NK-92 (cell line): ENCODE measurements around the gene DNAJB6.

ENCODE experiments used
- DNase-seq: peaks from one replicate; lab custom pipeline; 2025; ENCODE audit not compliant: unreplicated experiment; lab: John Stamatoyannopoulos, UW

Gene DNAJB6

GRCh38 chr7:157394246-157395191, 57.7 kb downstream of the DNAJB6 start:
- DNase-seq, result no peak

DNA sequence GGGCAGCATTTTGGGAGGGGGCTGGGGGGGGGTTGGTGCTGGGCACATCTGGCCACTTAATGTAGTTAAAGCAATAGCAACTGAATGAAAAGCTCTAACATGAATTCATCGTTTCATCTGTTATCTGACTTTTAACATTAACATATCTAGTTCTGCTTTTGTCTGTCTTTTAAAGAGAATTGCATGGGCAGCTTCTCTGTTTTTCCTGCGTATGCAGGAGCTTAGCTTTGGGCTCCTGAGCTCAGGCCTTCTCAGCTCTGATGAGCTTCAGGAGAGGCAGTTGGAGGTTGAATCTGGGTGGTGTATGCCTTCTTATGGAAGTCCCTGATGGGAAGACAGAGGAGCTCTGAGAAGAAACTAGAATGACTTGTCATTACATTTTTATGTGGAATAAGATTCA, 58.4 kb downstream of the DNAJB6 start:
- DNase-seq, result no peak

GRCh38 chr7:157396316-157397035, 59.7 kb downstream of the DNAJB6 start:
- DNase-seq, result no peak

DNA sequence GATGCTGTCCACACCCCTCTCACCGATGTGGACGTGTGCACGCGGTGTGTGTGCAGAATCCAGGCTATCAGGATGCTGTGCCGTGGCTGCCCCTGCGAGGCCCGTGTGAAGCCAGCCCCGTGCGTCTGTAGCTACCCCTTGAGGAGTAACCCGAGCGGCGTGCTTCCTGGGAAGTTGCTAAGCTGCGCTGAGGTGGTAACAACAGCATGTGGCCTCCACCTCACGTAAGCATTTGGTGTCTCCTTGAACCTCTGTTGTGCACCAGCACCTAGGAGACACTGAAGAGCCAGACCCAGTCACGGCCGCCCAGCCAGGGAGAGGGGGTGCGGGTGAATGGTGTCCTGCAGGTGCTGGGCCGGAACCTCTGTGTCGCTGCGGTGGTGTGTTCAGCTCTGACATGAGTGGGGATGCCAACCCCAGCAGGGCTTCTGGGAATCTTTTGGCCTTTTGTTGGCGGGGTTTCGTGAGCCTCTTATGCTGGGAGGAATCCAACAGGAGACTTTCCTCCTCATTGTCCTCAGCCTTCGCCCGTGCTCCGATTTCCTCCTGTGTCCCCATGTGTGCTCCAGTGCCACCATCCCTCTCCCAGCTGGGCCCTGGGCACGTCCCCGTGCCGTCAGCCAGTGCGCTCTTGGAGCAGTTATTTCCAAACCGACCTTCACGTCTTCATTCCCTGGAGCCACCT, 60.4 kb downstream of the DNAJB6 start:
- no peak for DNase-seq

DNA sequence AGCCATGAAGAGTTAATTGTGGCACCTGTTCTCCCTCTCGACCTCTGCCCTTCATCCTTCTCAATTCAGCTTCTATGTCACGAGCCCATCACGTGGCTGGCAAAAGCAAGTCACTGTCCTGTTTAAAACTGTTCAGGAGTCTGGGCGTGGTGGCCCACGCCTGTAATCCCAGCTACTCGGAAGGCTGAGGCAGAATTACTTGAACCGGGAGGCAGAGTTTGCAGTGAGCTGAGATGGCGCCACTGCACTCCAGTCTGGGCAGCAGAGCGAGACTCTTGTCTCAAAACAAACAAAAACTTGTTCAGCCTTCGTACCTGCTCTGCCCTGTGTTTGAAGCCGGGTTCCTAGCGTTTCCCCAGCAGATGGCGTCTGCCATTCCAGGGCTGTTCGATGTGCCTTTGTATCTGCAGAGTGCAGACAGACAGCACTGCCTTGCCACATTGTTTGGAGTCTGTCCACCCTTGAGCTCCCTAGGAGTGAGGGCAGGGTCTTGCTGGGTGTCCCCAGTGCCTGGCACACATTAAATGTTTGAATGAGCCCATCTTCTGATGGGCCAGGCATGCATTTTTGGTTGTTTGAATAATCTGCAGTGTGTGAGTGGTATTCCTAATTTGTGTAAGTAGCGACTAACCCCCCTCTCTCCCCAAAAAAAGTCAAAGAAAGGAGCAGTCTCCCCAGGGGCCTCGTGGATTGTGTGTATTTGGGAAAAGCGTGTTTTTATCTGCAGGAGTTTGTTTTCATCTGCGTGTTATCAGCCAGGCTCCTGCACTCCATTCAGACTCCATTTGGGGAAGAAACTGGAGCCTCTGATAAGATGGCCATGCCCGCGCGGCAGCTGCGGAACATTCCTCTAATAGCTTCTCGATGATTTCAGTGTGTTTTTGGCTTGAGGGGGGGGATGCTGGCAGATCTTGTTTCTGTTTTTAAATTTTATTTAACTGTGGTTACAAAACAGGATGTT, 61.2 kb downstream of the DNAJB6 start:
- no peak for DNase-seq

DNA sequence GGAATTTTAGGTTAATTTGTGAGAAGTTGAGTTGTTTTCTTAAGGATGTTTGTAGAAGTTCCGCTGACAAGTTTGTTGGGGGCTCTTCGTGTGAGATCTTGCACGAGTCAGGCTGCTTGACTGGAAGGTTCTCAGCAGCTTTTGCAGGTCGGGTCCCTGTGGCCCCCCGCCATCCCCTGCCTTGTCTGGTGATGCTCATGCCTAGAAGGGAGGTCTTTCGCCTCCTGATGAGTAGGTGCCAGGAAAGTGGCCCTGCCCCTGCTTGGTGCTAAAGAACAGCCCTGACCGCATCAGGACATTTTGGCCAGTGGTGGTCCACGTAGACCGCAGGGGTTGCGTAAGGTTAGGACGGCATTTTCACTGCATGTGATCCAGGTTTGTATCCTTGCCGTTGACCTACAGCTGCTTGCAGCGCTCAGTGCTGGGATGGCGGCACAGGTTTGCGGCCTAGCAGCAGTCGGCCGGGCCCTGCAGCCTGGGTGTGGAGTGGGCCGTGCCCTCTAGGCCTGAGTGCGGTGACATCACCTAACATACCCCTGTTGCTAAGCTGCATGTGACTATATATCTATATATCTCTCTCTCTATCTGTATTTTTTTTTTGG, 62.4 kb downstream of the DNAJB6 start:
- DNase-seq, result no peak

- no peak for DNase-seq
Observed at GRCh38 chr7:157400171-157400860, 63.5 kb downstream of the DNAJB6 start.

DNA sequence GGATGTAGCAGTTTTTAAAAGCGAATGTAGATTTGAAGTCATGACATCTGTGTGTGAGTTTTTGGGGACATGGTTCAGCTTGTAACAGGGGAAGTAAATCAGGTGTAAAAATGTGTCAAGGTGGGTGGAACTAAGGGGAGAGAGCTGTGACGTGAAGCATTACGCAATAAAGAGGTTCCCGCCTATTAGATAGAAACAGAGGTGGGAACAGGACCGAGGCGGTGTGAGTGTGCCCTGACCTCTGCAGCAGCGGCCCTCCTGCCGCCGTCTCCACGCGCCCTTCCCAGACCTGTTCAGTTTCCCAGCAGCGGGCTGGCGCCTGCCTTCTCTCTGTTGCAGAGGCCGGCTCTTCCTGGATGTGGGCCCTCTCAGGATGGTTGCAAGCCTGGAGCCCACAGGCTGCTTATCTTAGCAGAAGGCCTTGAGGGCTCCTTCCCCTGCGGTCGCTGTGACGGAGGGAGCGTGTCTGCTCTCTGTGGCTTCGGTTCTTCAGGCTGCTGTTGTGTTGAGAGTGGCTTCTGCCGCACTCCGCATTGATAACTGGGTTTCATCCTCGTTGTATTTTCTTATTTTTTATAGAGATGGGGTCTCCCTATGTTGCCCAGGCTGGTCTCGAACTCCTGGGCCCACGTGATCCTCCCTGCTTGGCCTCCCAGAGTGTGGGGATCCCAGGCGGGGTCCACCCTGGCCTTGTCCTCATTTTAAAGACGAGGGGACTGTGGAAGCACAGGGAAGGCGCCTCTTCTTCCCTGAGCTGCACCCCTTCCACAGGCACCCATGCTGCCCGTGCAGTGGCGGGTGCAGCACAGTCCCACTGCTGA, 65.0 kb downstream of the DNAJB6 start:
- no peak for DNase-seq

DNA sequence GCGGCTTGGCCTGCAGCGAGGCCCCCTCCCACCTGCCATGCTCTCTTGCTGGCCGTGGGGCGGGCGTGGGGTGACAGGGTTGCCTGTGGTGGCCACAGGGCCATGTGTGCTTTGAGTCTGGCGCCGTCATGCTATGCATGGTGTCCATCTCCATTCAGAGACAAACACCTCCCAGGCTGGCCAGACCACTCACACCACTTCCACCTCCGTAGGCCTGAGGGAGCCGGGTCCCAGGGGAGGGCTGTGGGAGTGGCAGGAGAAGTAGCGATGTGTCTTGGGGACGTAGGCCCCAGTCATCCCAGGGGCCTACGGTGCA, 65.5 kb downstream of the DNAJB6 start:
- DNase-seq, result no peak

GRCh38 chr7:157402911-157403534, 66.2 kb downstream of the DNAJB6 start:
- no peak for DNase-seq

GRCh38 chr7:157403646-157404401, 67.0 kb downstream of the DNAJB6 start:
- DNase-seq, result no peak

GRCh38 chr7:157404845-157405481, 68.2 kb downstream of the DNAJB6 start:
- no peak for DNase-seq

DNA sequence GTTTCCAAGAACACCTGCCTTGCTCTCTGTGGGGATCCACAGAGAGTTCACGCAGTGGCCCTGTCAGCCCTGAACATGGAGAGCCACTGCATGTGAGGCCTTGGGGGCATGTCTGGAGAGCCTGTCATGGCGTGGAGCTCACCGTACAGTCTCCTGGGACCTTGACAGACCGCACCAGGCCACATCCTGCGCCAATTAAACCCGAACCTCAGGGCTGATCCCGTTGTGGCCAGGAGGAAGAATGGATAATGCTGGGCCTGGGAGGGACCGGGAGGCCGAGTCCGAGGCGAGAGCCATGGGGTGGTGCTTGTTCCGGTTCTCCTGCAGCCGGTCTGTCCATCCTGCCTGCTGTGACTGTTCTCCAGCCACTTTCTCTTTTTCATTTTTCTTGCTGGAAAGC, 68.7 kb downstream of the DNAJB6 start:
- DNase-seq, result no peak

DNA sequence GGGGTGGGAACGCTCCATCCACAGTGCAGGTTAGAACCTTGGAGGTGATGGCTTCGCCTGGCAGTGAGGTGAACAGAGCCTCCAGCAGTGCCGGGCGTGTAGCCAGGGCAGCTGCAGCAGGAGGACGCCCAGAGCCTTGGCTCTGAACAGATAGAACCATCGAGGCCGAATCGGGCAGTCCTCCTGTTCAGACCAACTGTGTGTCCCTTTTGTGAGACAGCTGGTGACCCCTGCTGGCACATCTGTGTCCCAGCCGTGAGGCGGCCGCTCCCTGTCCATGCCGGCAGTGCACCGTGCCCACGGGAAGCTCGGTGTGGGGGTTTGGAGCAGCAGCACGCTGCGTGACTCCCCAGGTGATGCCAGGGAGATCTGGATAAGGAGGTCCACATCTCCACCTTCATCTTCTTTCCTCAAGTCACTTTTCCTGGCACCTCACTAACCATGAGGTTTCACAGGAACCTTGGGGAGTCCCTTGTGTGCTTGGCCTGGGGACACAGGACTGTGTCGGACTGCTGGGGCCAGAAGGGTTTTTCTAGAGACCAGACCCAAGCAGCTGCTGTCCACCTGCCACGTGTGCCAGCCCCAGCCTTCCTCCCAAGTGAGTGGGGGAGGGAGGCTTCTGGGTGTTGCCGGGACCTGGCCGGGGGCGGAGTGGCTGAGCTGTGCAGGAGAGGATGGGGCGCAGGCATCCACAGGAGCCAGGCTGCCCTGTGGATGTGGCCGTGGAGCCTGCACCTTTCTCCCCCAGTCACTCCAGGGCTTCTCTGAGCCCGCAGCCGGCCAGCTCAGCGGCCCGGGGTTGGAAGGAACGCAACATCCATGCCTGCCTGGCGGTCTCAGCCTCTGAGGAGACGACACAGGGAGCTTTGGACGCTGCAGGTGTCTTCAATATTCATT, 69.4 kb downstream of the DNAJB6 start:
- no peak for DNase-seq

GRCh38 chr7:157406971-157407370, 70.2 kb downstream of the DNAJB6 start:
- no peak for DNase-seq
